ENCODE measurements around the gene MYOD1. TPM values are rescaled to one million over a fixed set of nuclear protein-coding genes. Genes with fewer than 3 reads are reported as not detected.

Gene MYOD1
- total RNA-seq, 2 donors from 2014 or later = 0.28 TPM; not detected in 1

DNA sequence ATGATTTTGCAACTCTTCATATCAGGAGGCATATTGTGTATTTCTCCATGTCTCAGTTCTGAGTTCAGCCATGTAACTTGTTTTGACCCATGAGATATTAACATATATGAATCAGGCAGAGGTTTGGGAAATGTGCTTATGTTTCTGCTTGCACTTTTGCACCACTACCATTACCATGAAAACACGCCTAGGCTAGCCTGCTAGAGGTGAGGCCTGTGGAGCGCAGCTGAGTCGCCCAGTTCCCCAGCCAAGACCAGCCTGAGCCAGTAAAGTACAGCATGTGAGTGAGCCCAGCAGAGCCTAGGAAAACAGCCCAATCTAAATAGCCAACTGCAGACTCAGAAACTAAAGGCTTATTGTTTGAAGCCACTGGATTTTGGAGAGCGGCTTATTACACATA is 18.4 kb upstream of the MYOD1 start:
- no peaks in the 10 kb centered on the region for H3K9me3 ChIP-seq
- no peaks in the 10 kb centered on the region for H3K4me1 ChIP-seq (replicated peaks)
- WGBS = 70% methylated on average over 4 of the region's 4 CpGs
- intact Hi-C loops (cut with DNase I) = no loop called here
- no peaks in the 10 kb centered on the region for H3K36me3 ChIP-seq
- TF ChIP-seq, protein P1, sequence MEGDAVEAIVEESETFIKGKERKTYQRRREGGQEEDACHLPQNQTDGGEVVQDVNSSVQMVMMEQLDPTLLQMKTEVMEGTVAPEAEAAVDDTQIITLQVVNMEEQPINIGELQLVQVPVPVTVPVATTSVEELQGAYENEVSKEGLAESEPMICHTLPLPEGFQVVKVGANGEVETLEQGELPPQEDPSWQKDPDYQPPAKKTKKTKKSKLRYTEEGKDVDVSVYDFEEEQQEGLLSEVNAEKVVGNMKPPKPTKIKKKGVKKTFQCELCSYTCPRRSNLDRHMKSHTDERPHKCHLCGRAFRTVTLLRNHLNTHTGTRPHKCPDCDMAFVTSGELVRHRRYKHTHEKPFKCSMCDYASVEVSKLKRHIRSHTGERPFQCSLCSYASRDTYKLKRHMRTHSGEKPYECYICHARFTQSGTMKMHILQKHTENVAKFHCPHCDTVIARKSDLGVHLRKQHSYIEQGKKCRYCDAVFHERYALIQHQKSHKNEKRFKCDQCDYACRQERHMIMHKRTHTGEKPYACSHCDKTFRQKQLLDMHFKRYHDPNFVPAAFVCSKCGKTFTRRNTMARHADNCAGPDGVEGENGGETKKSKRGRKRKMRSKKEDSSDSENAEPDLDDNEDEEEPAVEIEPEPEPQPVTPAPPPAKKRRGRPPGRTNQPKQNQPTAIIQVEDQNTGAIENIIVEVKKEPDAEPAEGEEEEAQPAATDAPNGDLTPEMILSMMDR (IDR thresholded peaks at IDR 0.05) = no peak
- TF ChIP-seq POLR2A (IDR thresholded peaks at IDR 0.05) = no peak
- TF ChIP-seq POLR2AphosphoS5 (IDR thresholded peaks at IDR 0.05) = no peak
- H3K27ac ChIP-seq = no peak overlapping the region
- H3K4me3 ChIP-seq = no peak overlapping the region
- peaks cover 5% of the 10 kb centered on the region for H3K27me3 ChIP-seq (replicated peaks; ENCODE audit: insufficient read depth)
- no peak for DNase-seq (ENCODE audit: low spot score)

DNA sequence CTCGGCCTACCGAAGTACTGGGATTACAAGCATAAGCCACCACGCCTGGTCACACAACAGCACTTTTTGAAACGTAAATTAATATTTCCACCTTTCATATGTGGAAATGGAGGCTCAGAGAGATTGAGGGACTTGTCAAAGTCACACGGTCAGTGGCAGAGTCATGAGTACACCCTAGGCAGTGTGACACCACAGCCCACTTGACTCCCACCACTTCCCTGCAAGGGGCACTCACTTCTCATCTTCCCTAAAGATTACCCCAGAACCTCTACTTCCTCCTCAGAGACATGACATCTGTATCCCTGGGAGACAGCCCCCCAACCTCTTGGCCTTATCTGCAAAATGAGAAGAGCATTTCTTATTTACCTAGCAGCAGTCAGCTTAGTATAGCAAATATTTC is 16.5 kb upstream of the MYOD1 start:
- Histone ChIP-seq H3K4me3 (no peak overlapping the region), H3K27me3 (replicated peaks; ENCODE audit: insufficient read depth) (no peaks in the 10 kb centered on the region), H3K36me3 (no peaks in the 10 kb centered on the region), H3K9me3 (no peaks in the 10 kb centered on the region), H3K4me1 (replicated peaks) (no peaks in the 10 kb centered on the region), H3K27ac (no peak overlapping the region)
- DNase-seq (ENCODE audit: low spot score) = no peak
- WGBS = 81% methylated on average over 5 of the region's 5 CpGs
- intact Hi-C loops (cut with DNase I) = no loop called here
- TF ChIP-seq POLR2A (IDR thresholded peaks at IDR 0.05) (no peak), POLR2AphosphoS5 (IDR thresholded peaks at IDR 0.05) (no peak)
- TF ChIP-seq, protein P1 (IDR thresholded peaks at IDR 0.05) = no peak

DNA sequence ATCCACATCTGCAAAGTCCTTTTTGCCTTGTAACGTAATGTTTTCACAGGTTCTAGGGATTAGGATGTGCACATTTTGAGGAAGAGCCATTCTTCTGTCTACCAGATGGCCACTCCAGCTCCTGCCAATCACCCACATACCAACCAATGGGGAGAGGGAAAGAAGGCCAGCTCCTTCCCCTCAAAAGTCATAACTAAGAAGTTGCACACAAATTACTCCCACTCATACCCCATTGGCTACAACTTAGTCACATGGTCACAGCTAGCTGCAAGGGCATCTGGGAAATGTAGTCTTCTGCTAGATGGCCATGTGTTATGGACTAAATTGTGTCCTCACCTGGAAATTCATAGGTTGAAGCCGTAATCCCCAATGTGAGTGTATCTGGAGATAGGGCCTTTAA is 15.4 kb upstream of the MYOD1 start:
- Histone ChIP-seq H3K4me1 (replicated peaks) (no peaks in the 10 kb centered on the region), H3K9me3 (no peaks in the 10 kb centered on the region), H3K27me3 (replicated peaks; ENCODE audit: insufficient read depth) (no peaks in the 10 kb centered on the region), H3K36me3 (no peaks in the 10 kb centered on the region), H3K27ac (no peak overlapping the region), H3K4me3 (no peak overlapping the region)
- intact Hi-C loops (cut with DNase I) = no loop called here
- TF ChIP-seq POLR2A (IDR thresholded peaks at IDR 0.05) (no peak), POLR2AphosphoS5 (IDR thresholded peaks at IDR 0.05) (no peak)
- TF ChIP-seq, protein P1 (IDR thresholded peaks at IDR 0.05) = no peak
- WGBS = 94% methylated on average over 2 of the region's 2 CpGs
- no peak for DNase-seq (ENCODE audit: low spot score)

DNA sequence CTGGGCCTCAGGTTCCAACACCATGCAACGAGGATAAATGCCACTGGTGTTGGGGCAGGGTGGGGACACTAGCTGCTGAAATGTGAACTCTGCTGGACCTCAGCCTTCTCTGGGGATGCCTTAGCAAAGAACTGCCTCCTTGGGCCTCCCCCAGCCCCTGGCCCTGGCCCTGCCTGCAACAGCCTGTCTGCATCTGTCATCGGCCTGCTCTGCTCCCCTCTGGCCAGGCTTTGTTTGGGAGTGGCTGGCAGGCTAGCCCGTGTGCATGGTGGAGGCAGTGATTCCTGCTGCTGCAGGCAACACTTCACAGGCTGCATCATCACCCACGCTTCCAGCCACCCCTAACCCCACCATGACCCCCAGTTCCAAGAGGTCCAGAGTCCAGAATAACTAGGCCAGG is 11.5 kb upstream of the MYOD1 start:
- no peak for DNase-seq (ENCODE audit: low spot score)
- Histone ChIP-seq H3K4me3 (no peak overlapping the region), H3K27me3 (replicated peaks; ENCODE audit: insufficient read depth) (no peaks in the 10 kb centered on the region), H3K4me1 (replicated peaks) (no peaks in the 10 kb centered on the region), H3K9me3 (no peaks in the 10 kb centered on the region), H3K27ac (no peak overlapping the region), H3K36me3 (no peaks in the 10 kb centered on the region)
- TF ChIP-seq POLR2A (IDR thresholded peaks at IDR 0.05) (no peak), POLR2AphosphoS5 (IDR thresholded peaks at IDR 0.05) (no peak)
- TF ChIP-seq, protein P1 (IDR thresholded peaks at IDR 0.05) = no peak
- WGBS = 63% methylated on average over 4 of the region's 4 CpGs
- intact Hi-C loops (cut with DNase I) = no loop called here

DNA sequence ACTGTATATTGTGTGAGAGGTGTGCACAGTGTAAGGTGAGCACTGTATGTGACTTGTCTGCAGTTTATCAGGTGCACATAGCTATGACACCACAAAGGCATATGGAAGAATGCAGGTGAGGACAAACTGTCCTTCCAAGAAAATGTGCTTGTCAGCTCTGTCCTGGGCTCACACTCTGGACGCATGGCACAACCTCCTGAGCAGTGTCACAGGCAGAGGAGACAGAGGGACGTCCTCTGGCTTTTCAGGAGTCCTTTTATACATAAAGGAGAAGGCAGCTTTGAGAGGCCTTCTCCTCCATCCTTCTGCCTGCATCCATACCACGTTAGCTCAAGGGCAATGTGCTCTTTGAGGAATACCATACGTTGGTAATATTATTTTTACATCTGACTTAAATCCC is 7.5 kb upstream of the MYOD1 start:
- no peak for DNase-seq (ENCODE audit: low spot score)
- no peaks in the 10 kb centered on the region for H3K36me3 ChIP-seq
- TF ChIP-seq, protein P1 (IDR thresholded peaks at IDR 0.05) = no peak
- TF ChIP-seq POLR2AphosphoS5 (IDR thresholded peaks at IDR 0.05) (no peak), POLR2A (IDR thresholded peaks at IDR 0.05) (no peak)
- no peak overlapping the region for H3K27ac ChIP-seq
- no peaks in the 10 kb centered on the region for H3K4me1 ChIP-seq (replicated peaks)
- 23% methylated on average over 4 of the region's 4 CpGs for WGBS
- peaks cover 6% of the 10 kb centered on the region for H3K27me3 ChIP-seq (replicated peaks; ENCODE audit: insufficient read depth)
- no peaks in the 10 kb centered on the region for H3K9me3 ChIP-seq
- H3K4me3 ChIP-seq = no peak overlapping the region
- intact Hi-C loops (cut with DNase I) = no loop called here
